WTC11 (cell line): ENCODE measurements around the gene ANKRD13A. TPM values are rescaled to one million over a fixed set of nuclear protein-coding genes. Genes with fewer than 3 reads are reported as not detected.

Experiments
- ATAC-seq: fragments of 200-7000 bp; cut with Tn5 transposase; 2 replicates; pipeline ENCODE4 v1.10.0; 2021; ENCODE audit warnings: mild to moderate bottlenecking, moderate library complexity
- CTCF ChIA-PET: fragments of 300-600 bp; sonication (Branson Sonifier 250); formaldehyde crosslinking; loops from one replicate; lab custom pipeline; 2021; ENCODE audit warnings: antibody characterized with exemption; lab: Charles Lee
- POLR2A ChIA-PET: fragments of 350-600 bp; sonication (Branson Sonifier 250); formaldehyde crosslinking; loops from one replicate; lab custom pipeline; 2021; ENCODE audit warnings: antibody characterized with exemption; lab: Charles Lee
- DNase-seq: peaks from one replicate; pipeline ENCODE4 v3.0.0; 2021; ENCODE audit warnings: low spot score
- H3K27ac Mint-ChIP-seq: 2 replicates; pipeline ENCODE4 v1.8.0; 2021; ENCODE audit warnings: mixed read lengths
- H3K27me3 Mint-ChIP-seq: 2 replicates; pipeline ENCODE4 v1.8.0; 2021; ENCODE audit warnings: low read depth, mild to moderate bottlenecking, moderate library complexity, mixed read lengths
- H3K36me3 Mint-ChIP-seq: 2 replicates; pipeline ENCODE4 v1.8.0; 2021; ENCODE audit warnings: mixed read lengths
- H3K4me1 Mint-ChIP-seq: 2 replicates; pipeline ENCODE4 v1.8.0; 2022; ENCODE audit warnings: mixed read lengths
- H3K4me3 Mint-ChIP-seq: 2 replicates; pipeline ENCODE4 v1.8.0; 2021; ENCODE audit warnings: mild to moderate bottlenecking, moderate library complexity, mixed read lengths
- H3K9me3 Mint-ChIP-seq: 2 replicates; pipeline ENCODE4 v1.8.0; 2021; ENCODE audit warnings: mixed read lengths
- ESRRA ChIP-seq: sonication (generic); formaldehyde crosslinking; IDR thresholded peaks from 2 replicates; pipeline ENCODE4 v1.8.1; 2022; ENCODE audit warnings: mild to moderate bottlenecking, missing genetic modification reagents, borderline replicate concordance
- GABPB1 ChIP-seq: sonication (generic); formaldehyde crosslinking; IDR thresholded peaks from 2 replicates; pipeline ENCODE4 v1.8.1; 2023; ENCODE audit warnings: mild to moderate bottlenecking, missing genetic modification reagents
- GRHL2 ChIP-seq: fragments of 250-450 bp; sonication (Bioruptor Pico); IDR thresholded peaks from 2 replicates; pipeline ENCODE4 v1.8.0; 2022; ENCODE audit warnings: mild to moderate bottlenecking, moderate library complexity; ENCODE audit not compliant: insufficient replicate concordance, severe bottlenecking
- JAZF1 ChIP-seq: fragments of 250-450 bp; sonication (Bioruptor Pico); IDR thresholded peaks from 2 replicates; pipeline ENCODE4 v1.9.0; 2021; ENCODE audit warnings: moderate library complexity, mild to moderate bottlenecking, inconsistent platforms
- KAT7 ChIP-seq: sonication (generic); formaldehyde crosslinking; IDR thresholded peaks from 2 replicates; pipeline ENCODE4 v1.8.1; 2023; ENCODE audit warnings: missing genetic modification reagents, mild to moderate bottlenecking, borderline replicate concordance
- MYBL2 ChIP-seq: sonication (generic); formaldehyde crosslinking; IDR thresholded peaks from 2 replicates; pipeline ENCODE4 v1.8.1; 2023; ENCODE audit warnings: mild to moderate bottlenecking, moderate library complexity, missing genetic modification reagents
- NFE2L1 ChIP-seq: sonication (generic); formaldehyde crosslinking; IDR thresholded peaks from 2 replicates; pipeline ENCODE4 v1.8.1; 2023; ENCODE audit warnings: missing genetic modification reagents
- PREB ChIP-seq: sonication (generic); formaldehyde crosslinking; IDR thresholded peaks from 2 replicates; pipeline ENCODE4 v1.8.1; 2022; ENCODE audit warnings: mild to moderate bottlenecking, missing genetic modification reagents, moderate library complexity, borderline replicate concordance
- PRRX2 ChIP-seq: fragments of 250-450 bp; sonication (Bioruptor Pico); IDR thresholded peaks from 2 replicates; pipeline ENCODE4 v1.8.0; 2021; ENCODE audit warnings: mild to moderate bottlenecking
- RORB ChIP-seq: fragments of 250-450 bp; sonication (Bioruptor Pico); IDR thresholded peaks from 2 replicates; pipeline ENCODE4 v1.9.0; 2021; ENCODE audit warnings: mild to moderate bottlenecking
- SMAD4 ChIP-seq: sonication (generic); formaldehyde crosslinking; IDR thresholded peaks from 2 replicates; pipeline ENCODE4 v1.8.0; 2022; ENCODE audit warnings: mild to moderate bottlenecking, missing genetic modification reagents
- TCF7 ChIP-seq: sonication (generic); formaldehyde crosslinking; IDR thresholded peaks from 2 replicates; pipeline ENCODE4 v1.8.0; 2022; ENCODE audit warnings: mild to moderate bottlenecking, low read depth, missing genetic modification reagents, moderate library complexity
- TP53 ChIP-seq: sonication (generic); formaldehyde crosslinking; IDR thresholded peaks from 2 replicates; pipeline ENCODE4 v1.8.1; 2023; ENCODE audit warnings: mild to moderate bottlenecking, missing genetic modification reagents
- USF2 ChIP-seq: sonication (generic); formaldehyde crosslinking; IDR thresholded peaks from 2 replicates; pipeline ENCODE4 v1.8.1; 2023; ENCODE audit warnings: mild to moderate bottlenecking, missing genetic modification reagents, moderate library complexity
- ZMAT4 ChIP-seq: fragments of 250-450 bp; sonication (Bioruptor Pico); IDR thresholded peaks from 2 replicates; pipeline ENCODE4 v1.9.0; 2021; ENCODE audit warnings: mild to moderate bottlenecking
- ZNF281 ChIP-seq: sonication (generic); formaldehyde crosslinking; IDR thresholded peaks from 2 replicates; pipeline ENCODE4 v1.8.0; 2023; ENCODE audit warnings: mild to moderate bottlenecking, missing genetic modification reagents
- ZNF425 ChIP-seq: fragments of 250-450 bp; sonication (Bioruptor Pico); conservative IDR thresholded peaks from 2 replicates; pipeline ENCODE4 v1.9.0; 2021; ENCODE audit warnings: mild to moderate bottlenecking
- ZSCAN18 ChIP-seq: fragments of 250-450 bp; sonication (Bioruptor Pico); IDR thresholded peaks from 2 replicates; pipeline ENCODE4 v2.1.2; 2022; ENCODE audit warnings: mild to moderate bottlenecking, moderate library complexity
- total RNA-seq: library from RNA; stranded (reverse); gene quantifications from 3 replicates; pipeline ENCODE4 v1.2.3, GENCODE V29; 2021

Gene ANKRD13A
- total RNA-seq, 1 experiment from 2014 or later: 22.4 TPM

GRCh38 chr12:109958374-109958773, 40.9 kb upstream of the ANKRD13A start:
- POLR2A ChIA-PET: no interaction called here
- CTCF ChIA-PET: no interaction called here
- H3K27ac Mint-ChIP-seq: no peak overlapping the region
- no peak for ATAC-seq
- no peak overlapping the region for H3K4me3 Mint-ChIP-seq
- no peaks in the 10 kb centered on the region for H3K9me3 Mint-ChIP-seq
- no peaks in the 10 kb centered on the region for H3K27me3 Mint-ChIP-seq
- no peak for TF ChIP-seq JAZF1 (CRISPR knock-in tag)
- no peak for TF ChIP-seq USF2
- no peak for TF ChIP-seq TP53 (CRISPR knock-in tag)
- no peak for TF ChIP-seq ESRRA (CRISPR knock-in tag)
- no peak for TF ChIP-seq ZNF281 (CRISPR knock-in tag)
- no peak for TF ChIP-seq KAT7 (CRISPR knock-in tag)
- no peak for DNase-seq
- H3K4me1 Mint-ChIP-seq: no peaks in the 10 kb centered on the region
- H3K36me3 Mint-ChIP-seq: peaks cover 31% of the 10 kb centered on the region

- ChIA-PET CTCF (interaction anchor here (1.5 kb wide), 1 partner anchor 106 kb away, joined by 3 read pairs; no protein-coding TSS in a partner anchor), POLR2A (interaction anchor here (0.7 kb wide), 1 partner anchor 199 kb away, joined by 3 read pairs; no protein-coding TSS in a partner anchor)
- H3K36me3 Mint-ChIP-seq: peaks cover 29% of the 10 kb centered on the region
- H3K27me3 Mint-ChIP-seq: no peaks in the 10 kb centered on the region
- no peak overlapping the region for H3K4me3 Mint-ChIP-seq
- H3K4me1 Mint-ChIP-seq: no peaks in the 10 kb centered on the region
- ATAC-seq (no peak), DNase-seq (no peak)
- TF ChIP-seq ZMAT4: no peak
- no peak for TF ChIP-seq GRHL2 (CRISPR knock-in tag)
- no peak for TF ChIP-seq GABPB1 (CRISPR knock-in tag)
- no peak for TF ChIP-seq ZNF425 (CRISPR knock-in tag)
- TF ChIP-seq ZSCAN18 (CRISPR knock-in tag): no peak
- no peak for TF ChIP-seq RORB (CRISPR knock-in tag)
- no peak for TF ChIP-seq PRRX2 (CRISPR knock-in tag)
- no peak for TF ChIP-seq NFE2L1 (CRISPR knock-in tag)
- TF ChIP-seq SMAD4 (CRISPR knock-in tag): no peak
- no peak for TF ChIP-seq MYBL2
- TF ChIP-seq PREB (CRISPR knock-in tag): no peak
- TF ChIP-seq TCF7: no peak
- no peak for TF ChIP-seq ESRRA (CRISPR knock-in tag)
- H3K27ac Mint-ChIP-seq: no peak overlapping the region
- no peaks in the 10 kb centered on the region for H3K9me3 Mint-ChIP-seq
These were observed 39.7 kb upstream of the ANKRD13A start for GRCh38 chr12:109959411-109960093.
